ENCODE results near the gene PFAS.

DNA sequence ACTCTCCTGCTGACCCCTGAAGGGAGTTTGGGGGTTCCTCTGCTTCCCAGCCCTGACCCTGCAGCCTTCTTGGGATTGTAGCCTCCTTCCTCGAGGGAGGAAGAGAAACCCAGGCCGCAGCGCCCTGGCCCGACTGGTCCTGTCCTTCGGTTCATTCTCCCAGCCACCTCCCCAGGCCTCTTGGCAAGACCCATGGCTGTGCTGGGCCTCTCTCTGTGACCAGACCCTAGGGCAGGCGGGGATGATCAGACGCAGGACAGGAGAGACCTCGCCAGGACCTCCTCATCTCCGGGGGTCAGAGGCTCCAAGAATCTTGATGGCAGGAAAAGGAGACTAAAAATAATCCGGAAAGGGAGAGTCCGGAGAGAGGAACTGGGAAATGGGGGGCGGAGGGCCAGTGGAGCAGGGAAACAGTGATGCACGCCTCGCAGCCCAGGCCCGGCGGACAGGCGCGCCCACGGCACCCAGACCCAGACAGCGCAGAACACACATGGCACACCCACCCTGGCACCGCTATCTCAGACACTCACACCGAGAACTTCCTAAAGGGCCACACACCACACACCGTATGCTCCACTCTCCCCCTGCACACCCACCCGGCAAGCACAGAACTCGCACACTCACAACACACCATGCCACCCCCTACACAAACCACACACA is 62.2 kb downstream of the PFAS start:
- TF ChIP-seq, protein P1, sequence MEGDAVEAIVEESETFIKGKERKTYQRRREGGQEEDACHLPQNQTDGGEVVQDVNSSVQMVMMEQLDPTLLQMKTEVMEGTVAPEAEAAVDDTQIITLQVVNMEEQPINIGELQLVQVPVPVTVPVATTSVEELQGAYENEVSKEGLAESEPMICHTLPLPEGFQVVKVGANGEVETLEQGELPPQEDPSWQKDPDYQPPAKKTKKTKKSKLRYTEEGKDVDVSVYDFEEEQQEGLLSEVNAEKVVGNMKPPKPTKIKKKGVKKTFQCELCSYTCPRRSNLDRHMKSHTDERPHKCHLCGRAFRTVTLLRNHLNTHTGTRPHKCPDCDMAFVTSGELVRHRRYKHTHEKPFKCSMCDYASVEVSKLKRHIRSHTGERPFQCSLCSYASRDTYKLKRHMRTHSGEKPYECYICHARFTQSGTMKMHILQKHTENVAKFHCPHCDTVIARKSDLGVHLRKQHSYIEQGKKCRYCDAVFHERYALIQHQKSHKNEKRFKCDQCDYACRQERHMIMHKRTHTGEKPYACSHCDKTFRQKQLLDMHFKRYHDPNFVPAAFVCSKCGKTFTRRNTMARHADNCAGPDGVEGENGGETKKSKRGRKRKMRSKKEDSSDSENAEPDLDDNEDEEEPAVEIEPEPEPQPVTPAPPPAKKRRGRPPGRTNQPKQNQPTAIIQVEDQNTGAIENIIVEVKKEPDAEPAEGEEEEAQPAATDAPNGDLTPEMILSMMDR (IDR thresholded peaks at IDR 0.05; ENCODE audit: insufficient read depth, low read depth, low read length), result no peak
- TF ChIP-seq EZH2 (IDR thresholded peaks at IDR 0.05; ENCODE audit: insufficient read depth, low read length), result no peak

Measured in astrocyte (in vitro differentiated cells and primary cell).